SU-DHL-6 (cell line): ENCODE measurements around the gene PRIMPOL.

ENCODE experiments used
- H2AFZ ChIP-seq: fragments of 200-600 bp; sonication (generic); 2 replicates; pipeline ENCODE4 v1.6.1; 2014; ENCODE audit warnings: low read depth, mild to moderate bottlenecking, moderate library complexity, mixed read lengths, antibody characterized with exemption, low read length; ENCODE audit not compliant: severe bottlenecking
- H3F3A ChIP-seq: fragments of 200-600 bp; shearing (Covaris generic); 2 replicates; pipeline ENCODE4 v1.6.0; 2016; ENCODE audit warnings: antibody characterized with exemption, mild to moderate bottlenecking; ENCODE audit not compliant: insufficient read depth
- H3K27ac ChIP-seq: fragments of 200-600 bp; sonication (generic); 2 replicates; pipeline ENCODE4 v1.5.1; 2016; ENCODE audit warnings: low read depth, mild to moderate bottlenecking, low read length, moderate library complexity, mixed read lengths
- H3K27me3 ChIP-seq: fragments of 200-600 bp; sonication (generic), shearing (Covaris generic); 2 replicates; pipeline ENCODE4 v1.6.0; 2014; ENCODE audit warnings: mild to moderate bottlenecking, low read length
- H3K36me3 ChIP-seq: fragments of 200-600 bp; sonication (generic); 2 replicates; pipeline ENCODE4 v1.6.1; 2014; ENCODE audit warnings: mild to moderate bottlenecking, low read length, mixed read lengths
- H3K4me2 ChIP-seq: fragments of 300-600, 200-600 bp; shearing (Covaris generic), sonication (generic); 2 replicates; pipeline ENCODE4 v1.6.0; 2014; ENCODE audit warnings: low read length, low read depth, mild to moderate bottlenecking; ENCODE audit not compliant: poor library complexity, severe bottlenecking
- H3K4me3 ChIP-seq: fragments of 200-600 bp; sonication (generic); 2 replicates; pipeline ENCODE4 v1.5.1; 2014; ENCODE audit warnings: antibody characterized with exemption, low read length, mild to moderate bottlenecking, mixed read lengths; ENCODE audit not compliant: insufficient read depth, poor library complexity, severe bottlenecking
- H3K79me2 ChIP-seq: fragments of 200-600 bp; sonication (generic); 2 replicates; pipeline ENCODE4 v1.6.1; 2014; ENCODE audit warnings: mild to moderate bottlenecking, low read length, moderate library complexity; ENCODE audit not compliant: insufficient read depth
- H3K9ac ChIP-seq: fragments of 200-600 bp; sonication (generic); 2 replicates; pipeline ENCODE4 v1.7.0; 2014; ENCODE audit warnings: mild to moderate bottlenecking, low read length
- H3K9me2 ChIP-seq: fragments of 200-600 bp; sonication (generic); replicated peaks from 2 replicates; pipeline ENCODE4 v1.6.1; 2014; ENCODE audit warnings: low read length; ENCODE audit not compliant: insufficient read depth
- H3K9me3 ChIP-seq: fragments of 200-600 bp; sonication (generic); 2 replicates; pipeline ENCODE4 v1.6.1; 2014; ENCODE audit warnings: low read length, mixed read lengths; ENCODE audit not compliant: insufficient read depth
- H4K20me1 ChIP-seq: fragments of 200-600 bp; sonication (generic); 2 replicates; pipeline ENCODE4 v1.6.1; 2014; ENCODE audit warnings: low read depth, mild to moderate bottlenecking, antibody characterized with exemption, low read length, moderate library complexity, mixed read lengths
- CTCF ChIP-seq: fragments of 200-600 bp; sonication (generic); IDR thresholded peaks from one replicate; pipeline ENCODE4 v1.5.1; 2017; ENCODE audit warnings: antibody characterized with exemption, mild to moderate bottlenecking, low read length, moderate library complexity; ENCODE audit not compliant: insufficient read depth, poor library complexity, severe bottlenecking
- EZH2phosphoT487 ChIP-seq: fragments of 200-600 bp; sonication (generic), shearing (Covaris generic); conservative IDR thresholded peaks from 2 replicates; pipeline ENCODE4 v1.6.1; 2018; ENCODE audit warnings: mild to moderate bottlenecking, antibody characterized with exemption, low read length, moderate library complexity, mixed read lengths

Gene PRIMPOL

GRCh38 chr4:184662236-184662635 lies 12.7 kb downstream of the PRIMPOL start:
- Histone ChIP-seq H3K4me2 (no peak overlapping the region), H3K36me3 (0 out of 2 replicates have a peak, but pooled peaks cover 6% of the 10 kb centered on the region), H3K27ac (no peak overlapping the region), H3K27me3 (no peaks in the 10 kb centered on the region), H3F3A (peaks cover 12% of the 10 kb centered on the region; the same call in 1 of the 2 replicates), H3K4me3 (no peak overlapping the region), H3K9me3 (no peaks in the 10 kb centered on the region), H2AFZ (no peak overlapping the region), H3K9ac (no peak overlapping the region), H4K20me1 (no peaks in the 10 kb centered on the region), H3K9me2 (no peaks in the 10 kb centered on the region), H3K79me2 (no peaks in the 10 kb centered on the region)
- TF ChIP-seq CTCF (no peak), EZH2phosphoT487 (no peak)

- no peaks in the 10 kb centered on the region for H4K20me1 ChIP-seq
- no peaks in the 10 kb centered on the region for H3K9me3 ChIP-seq
- H3K27ac ChIP-seq, result no peak overlapping the region
- no peak overlapping the region for H2AFZ ChIP-seq
- 0 out of 2 replicates have a peak, but pooled peaks cover 7% of the 10 kb centered on the region for H3F3A ChIP-seq
- no peak for TF ChIP-seq CTCF
- no peak for TF ChIP-seq EZH2phosphoT487
- no peaks in the 10 kb centered on the region for H3K27me3 ChIP-seq
- no peak overlapping the region for H3K9ac ChIP-seq
- no peaks in the 10 kb centered on the region for H3K79me2 ChIP-seq
- H3K36me3 ChIP-seq, result 0 out of 2 replicates have a peak, but pooled peaks cover 6% of the 10 kb centered on the region
- no peaks in the 10 kb centered on the region for H3K9me2 ChIP-seq
- no peak overlapping the region for H3K4me2 ChIP-seq
- H3K4me3 ChIP-seq, result no peak overlapping the region
These were observed 15.1 kb downstream of the PRIMPOL start for GRCh38 chr4:184664445-184665210.

- no peak overlapping the region for H3K4me2 ChIP-seq
These were observed 17.1 kb downstream of the PRIMPOL start for GRCh38 chr4:184666670-184667069.

More at GRCh38 chr4:184666670-184667069, 17.1 kb downstream of the PRIMPOL start:
- Histone ChIP-seq H3K27ac (no peak overlapping the region), H3K9me2 (no peaks in the 10 kb centered on the region), H4K20me1 (no peaks in the 10 kb centered on the region), H3F3A (0 out of 2 replicates have a peak, but pooled peaks cover 5% of the 10 kb centered on the region), H3K9me3 (no peaks in the 10 kb centered on the region), H2AFZ (no peak overlapping the region), H3K9ac (no peak overlapping the region), H3K4me3 (no peak overlapping the region), H3K36me3 (no peaks in the 10 kb centered on the region), H3K79me2 (no peaks in the 10 kb centered on the region), H3K27me3 (no peaks in the 10 kb centered on the region)
- no peak for TF ChIP-seq CTCF
